ENCODE measurements around the gene ATP9B. TPM values are rescaled to one million over a fixed set of nuclear protein-coding genes. Genes with fewer than 3 reads are reported as not detected.

Gene ATP9B
- total RNA-seq, 1 experiment from 2014 or later, result 25.6 TPM

DNA sequence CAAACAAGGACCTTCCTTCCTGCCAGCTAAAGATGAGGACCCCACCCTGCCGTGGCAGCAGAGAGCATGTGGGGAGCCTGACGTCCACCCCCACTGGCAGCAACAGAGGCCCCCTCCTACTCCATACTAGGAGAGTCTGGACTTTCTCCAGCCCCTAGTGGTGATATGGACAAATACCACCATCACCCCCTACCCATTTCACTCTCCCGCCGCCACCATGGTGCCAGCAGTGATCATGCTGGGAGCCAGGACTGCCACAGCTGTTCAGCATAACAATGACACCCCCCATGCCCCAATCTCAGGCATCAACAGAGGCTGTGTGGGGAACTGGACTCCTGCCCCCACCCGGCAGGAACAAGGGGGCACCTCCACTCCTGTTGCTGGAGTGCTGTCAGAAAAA, 42.7 kb upstream of the ATP9B start:
- BruUV-seq (replicated peaks), result no TSS peak
- TF ChIP-seq, protein P1, sequence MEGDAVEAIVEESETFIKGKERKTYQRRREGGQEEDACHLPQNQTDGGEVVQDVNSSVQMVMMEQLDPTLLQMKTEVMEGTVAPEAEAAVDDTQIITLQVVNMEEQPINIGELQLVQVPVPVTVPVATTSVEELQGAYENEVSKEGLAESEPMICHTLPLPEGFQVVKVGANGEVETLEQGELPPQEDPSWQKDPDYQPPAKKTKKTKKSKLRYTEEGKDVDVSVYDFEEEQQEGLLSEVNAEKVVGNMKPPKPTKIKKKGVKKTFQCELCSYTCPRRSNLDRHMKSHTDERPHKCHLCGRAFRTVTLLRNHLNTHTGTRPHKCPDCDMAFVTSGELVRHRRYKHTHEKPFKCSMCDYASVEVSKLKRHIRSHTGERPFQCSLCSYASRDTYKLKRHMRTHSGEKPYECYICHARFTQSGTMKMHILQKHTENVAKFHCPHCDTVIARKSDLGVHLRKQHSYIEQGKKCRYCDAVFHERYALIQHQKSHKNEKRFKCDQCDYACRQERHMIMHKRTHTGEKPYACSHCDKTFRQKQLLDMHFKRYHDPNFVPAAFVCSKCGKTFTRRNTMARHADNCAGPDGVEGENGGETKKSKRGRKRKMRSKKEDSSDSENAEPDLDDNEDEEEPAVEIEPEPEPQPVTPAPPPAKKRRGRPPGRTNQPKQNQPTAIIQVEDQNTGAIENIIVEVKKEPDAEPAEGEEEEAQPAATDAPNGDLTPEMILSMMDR (IDR thresholded peaks at IDR 0.05; ENCODE audit: unreplicated experiment), result no peak
- Mint-ChIP-seq H3K4me3 (ENCODE audit: low read depth, unreplicated experiment) (no peak overlapping the region), H3K4me1 (ENCODE audit: low read depth, unreplicated experiment) (no peaks in the 10 kb centered on the region), H3K9me3 (ENCODE audit: low read depth, unreplicated experiment) (peaks cover 3% of the 10 kb centered on the region), H3K27ac (ENCODE audit: unreplicated experiment) (no peak overlapping the region), H3K36me3 (ENCODE audit: insufficient read depth, unreplicated experiment) (no peaks in the 10 kb centered on the region), H3K27me3 (ENCODE audit: unreplicated experiment) (no peaks in the 10 kb centered on the region)
- DNase-seq, result no peak
- intact Hi-C loops (cut with micrococcal nuclease; ENCODE audit: unreplicated experiment), result no loop called here
- CTCF ChIA-PET, result no interaction called here

DNA sequence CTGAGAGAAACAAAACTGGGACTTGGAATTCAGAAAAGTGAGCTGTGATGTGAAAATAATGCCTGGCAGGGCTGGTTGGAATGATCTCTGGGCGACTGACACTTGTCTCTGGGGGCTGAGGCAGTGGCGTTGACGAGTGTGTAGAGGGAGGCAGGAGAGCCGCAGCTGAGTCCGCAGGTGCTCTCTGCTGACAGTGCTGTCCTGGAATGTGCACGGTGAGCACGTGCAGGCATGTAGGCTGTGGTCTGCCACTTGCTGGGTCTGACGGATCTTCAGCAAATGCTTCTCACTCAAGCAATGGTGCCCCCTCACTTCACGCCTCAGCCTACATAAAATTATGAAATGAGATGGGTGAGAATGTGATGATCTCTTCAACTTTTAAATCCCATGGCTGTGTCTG, 38.5 kb upstream of the ATP9B start:
- intact Hi-C loops (cut with micrococcal nuclease; ENCODE audit: unreplicated experiment), result no loop called here
- TF ChIP-seq, protein P1 (IDR thresholded peaks at IDR 0.05; ENCODE audit: unreplicated experiment), result no peak
- H3K9me3 Mint-ChIP-seq (ENCODE audit: low read depth, unreplicated experiment), result peaks cover 6% of the 10 kb centered on the region
- BruUV-seq (replicated peaks), result no TSS peak
- DNase-seq, result no peak
- H3K27me3 Mint-ChIP-seq (ENCODE audit: unreplicated experiment), result no peaks in the 10 kb centered on the region
- H3K4me1 Mint-ChIP-seq (ENCODE audit: low read depth, unreplicated experiment), result no peaks in the 10 kb centered on the region
- H3K36me3 Mint-ChIP-seq (ENCODE audit: insufficient read depth, unreplicated experiment), result no peaks in the 10 kb centered on the region
- H3K4me3 Mint-ChIP-seq (ENCODE audit: low read depth, unreplicated experiment), result no peak overlapping the region
- no peak overlapping the region for H3K27ac Mint-ChIP-seq (ENCODE audit: unreplicated experiment)
- CTCF ChIA-PET, result no interaction called here

GRCh38 chr18:79042276-79042675, 26.9 kb upstream of the ATP9B start:
- H3K9me3 Mint-ChIP-seq (ENCODE audit: low read depth, unreplicated experiment), result no peaks in the 10 kb centered on the region
- no peak for DNase-seq
- H3K27ac Mint-ChIP-seq (ENCODE audit: unreplicated experiment), result no peak overlapping the region
- no TSS peak for BruUV-seq (replicated peaks)
- H3K4me1 Mint-ChIP-seq (ENCODE audit: low read depth, unreplicated experiment), result peaks cover 11% of the 10 kb centered on the region
- TF ChIP-seq, protein P1 (IDR thresholded peaks at IDR 0.05; ENCODE audit: unreplicated experiment), result no peak
- CTCF ChIA-PET, result no interaction called here
- no peaks in the 10 kb centered on the region for H3K27me3 Mint-ChIP-seq (ENCODE audit: unreplicated experiment)
- intact Hi-C loops (cut with micrococcal nuclease; ENCODE audit: unreplicated experiment), result no loop called here
- no peak overlapping the region for H3K4me3 Mint-ChIP-seq (ENCODE audit: low read depth, unreplicated experiment)
- no peaks in the 10 kb centered on the region for H3K36me3 Mint-ChIP-seq (ENCODE audit: insufficient read depth, unreplicated experiment)

- CTCF ChIA-PET, result no interaction called here
- Mint-ChIP-seq H3K36me3 (ENCODE audit: insufficient read depth, unreplicated experiment) (no peaks in the 10 kb centered on the region), H3K4me1 (ENCODE audit: low read depth, unreplicated experiment) (peaks cover 11% of the 10 kb centered on the region), H3K27me3 (ENCODE audit: unreplicated experiment) (no peaks in the 10 kb centered on the region), H3K9me3 (ENCODE audit: low read depth, unreplicated experiment) (no peaks in the 10 kb centered on the region), H3K4me3 (ENCODE audit: low read depth, unreplicated experiment) (no peak overlapping the region), H3K27ac (ENCODE audit: unreplicated experiment) (no peak overlapping the region)
- TF ChIP-seq, protein P1 (IDR thresholded peaks at IDR 0.05; ENCODE audit: unreplicated experiment), result no peak
- intact Hi-C loops (cut with micrococcal nuclease; ENCODE audit: unreplicated experiment), result no loop called here
- no peak for DNase-seq
- BruUV-seq (replicated peaks), result no TSS peak
These were observed 25.9 kb upstream of the ATP9B start for GRCh38 chr18:79043288-79043687.

DNA sequence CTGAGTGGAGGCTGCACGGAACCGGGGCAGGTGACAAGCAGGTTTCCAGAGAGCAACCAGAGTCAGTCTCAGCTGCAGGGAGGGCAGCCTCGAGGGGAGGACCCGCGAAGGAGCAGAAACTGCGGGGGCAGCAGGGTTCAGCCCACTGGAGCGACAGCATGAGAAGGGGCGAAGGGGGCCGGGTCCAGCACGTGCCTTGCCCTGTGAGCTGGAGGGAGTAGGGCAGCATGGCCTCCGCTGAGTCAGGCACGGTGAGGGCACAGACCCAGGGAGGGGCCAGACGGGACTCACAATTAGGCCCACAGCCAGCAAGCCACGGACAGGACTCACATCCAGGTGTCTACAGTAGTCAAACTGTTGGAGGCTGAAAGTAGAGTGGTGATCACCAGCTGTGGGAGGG, 22.7 kb upstream of the ATP9B start:
- TF ChIP-seq, protein P1 (IDR thresholded peaks at IDR 0.05; ENCODE audit: unreplicated experiment), result no peak
- Mint-ChIP-seq H3K27ac (ENCODE audit: unreplicated experiment) (peak overlapping the region; percentile 77), H3K36me3 (ENCODE audit: insufficient read depth, unreplicated experiment) (no peaks in the 10 kb centered on the region), H3K27me3 (ENCODE audit: unreplicated experiment) (no peaks in the 10 kb centered on the region), H3K9me3 (ENCODE audit: low read depth, unreplicated experiment) (no peaks in the 10 kb centered on the region), H3K4me1 (ENCODE audit: low read depth, unreplicated experiment) (peaks cover 11% of the 10 kb centered on the region), H3K4me3 (ENCODE audit: low read depth, unreplicated experiment) (peak overlapping the region; percentile 60)
- CTCF ChIA-PET, result no interaction called here
- no TSS peak for BruUV-seq (replicated peaks)
- no peak for DNase-seq
- intact Hi-C loops (cut with micrococcal nuclease; ENCODE audit: unreplicated experiment), result no loop called here
